Measurements from ENCODE around the gene PLEKHG3. TPM values are rescaled to one million over a fixed set of nuclear protein-coding genes. Genes with fewer than 3 reads are reported as not detected.

The PLEKHG3 gene
- total and polyA plus RNA-seq, 2 of the 4 experiments (the other 2 are of a cell fraction) = 8.2 to 8.4 TPM

DNA sequence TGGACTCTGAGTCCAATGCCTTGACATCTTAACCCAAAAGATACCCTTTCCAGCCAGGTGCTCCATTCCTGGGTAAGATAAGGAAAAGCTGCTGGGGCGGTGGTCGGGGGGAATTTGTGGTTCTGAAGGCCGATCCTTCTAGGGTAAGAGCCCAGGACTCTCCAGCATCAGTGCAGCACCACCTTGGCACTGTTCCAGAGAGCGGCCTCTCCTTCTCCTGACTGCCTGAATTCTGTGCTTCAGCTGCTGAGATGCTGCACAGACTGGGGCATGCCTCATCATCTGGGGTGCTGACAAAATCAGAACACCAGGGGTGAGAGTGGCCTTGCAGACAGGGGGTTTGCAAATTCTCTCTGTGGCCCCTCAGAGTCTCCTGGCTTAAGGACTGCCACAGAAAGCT lies 88.0 kb downstream of the PLEKHG3 start:
- Histone ChIP-seq H4K20me1 (ENCODE audit: insufficient read depth, low read length) (no peaks in the 10 kb centered on the region), H4K8ac (ENCODE audit: low read depth in 2 of 2, low read length in 2 of 2) (no peak overlapping the region), H2BK15ac (ENCODE audit: low read depth, low read length) (no peak overlapping the region), H3K9ac (ENCODE audit: low read depth, low read length) (no peak overlapping the region), H3K56ac (ENCODE audit: extremely low read depth, insufficient read depth, low read length) (no peak overlapping the region), H2BK5ac (ENCODE audit: low read depth, low read length, poor library complexity, severe bottlenecking) (no peak overlapping the region), H2AFZ (replicated peaks; ENCODE audit: low read length, poor library complexity) (no peak overlapping the region), H3K4me2 (ENCODE audit: low read depth, low read length) (no peak overlapping the region), H2AK5ac (ENCODE audit: low read depth, low read length) (no peak overlapping the region), H3K9me1 (ENCODE audit: insufficient read depth, low read length) (no peaks in the 10 kb centered on the region), H3K18ac (ENCODE audit: low read depth, low read length) (no peak overlapping the region), H4K91ac (ENCODE audit: insufficient read depth, low read depth, low read length) (no peak overlapping the region), H2AK9ac (replicated peaks; ENCODE audit: low read depth, low read length, poor library complexity) (no peak overlapping the region), H3K23ac (ENCODE audit: low read depth, low read length) (no peak overlapping the region), H3K4me3 (ENCODE audit: insufficient read depth, low read depth, low read length) (no peak overlapping the region), H3K4ac (ENCODE audit: low read depth, low read length) (no peak overlapping the region), H2BK120ac (ENCODE audit: low read depth, low read length) (no peak overlapping the region), H2BK20ac (ENCODE audit: low read depth, low read length) (no peak overlapping the region), H3K14ac (replicated peaks; ENCODE audit: low read depth, low read length) (no peak overlapping the region), H3K9me3 (ENCODE audit: control insufficient read depth, insufficient read depth, low read length) (no peaks in the 10 kb centered on the region), H4K5ac (ENCODE audit: low read depth, low read length) (no peak overlapping the region), H3K79me1 (ENCODE audit: low read depth in 1 of 2, low read length in 2 of 2) (no peaks in the 10 kb centered on the region), H3K36me3 (ENCODE audit: control insufficient read depth, insufficient read depth, low read length) (no peaks in the 10 kb centered on the region), H3K27me3 (ENCODE audit: control insufficient read depth, insufficient read depth, low read length) (peaks cover 20% of the 10 kb centered on the region), H3K27ac (ENCODE audit: insufficient read depth, low read length) (no peak overlapping the region), H3K4me1 (ENCODE audit: control insufficient read depth, insufficient read depth, low read length) (peaks cover 5% of the 10 kb centered on the region)
- dilution Hi-C loops (cut with HindIII; ENCODE audit: low sequenced_read_pairs, unreplicated experiment) (no loop called here), in situ Hi-C loops (cut with MboI; ENCODE audit: low sequenced_read_pairs) (no loop called here), intact Hi-C loops (cut with micrococcal nuclease) (no loop called here)
- DNase-seq (no peak), ATAC-seq (ENCODE audit: low read depth) (no peak)
- WGBS, 2 experiments (ENCODE audit: extremely low coverage in 2 of 2, insufficient read length in 1 of 2) = 42% methylated on average over 2 of the region's 4 CpGs; no CpG with 5 or more reads in 1 of the 2 experiments
- BruUV-seq (replicated peaks) = no TSS peak
- ChIA-PET CTCF (no interaction called here), POLR2A (ENCODE audit: unreplicated experiment) (no interaction called here)
- TF ChIP-seq, protein P1, sequence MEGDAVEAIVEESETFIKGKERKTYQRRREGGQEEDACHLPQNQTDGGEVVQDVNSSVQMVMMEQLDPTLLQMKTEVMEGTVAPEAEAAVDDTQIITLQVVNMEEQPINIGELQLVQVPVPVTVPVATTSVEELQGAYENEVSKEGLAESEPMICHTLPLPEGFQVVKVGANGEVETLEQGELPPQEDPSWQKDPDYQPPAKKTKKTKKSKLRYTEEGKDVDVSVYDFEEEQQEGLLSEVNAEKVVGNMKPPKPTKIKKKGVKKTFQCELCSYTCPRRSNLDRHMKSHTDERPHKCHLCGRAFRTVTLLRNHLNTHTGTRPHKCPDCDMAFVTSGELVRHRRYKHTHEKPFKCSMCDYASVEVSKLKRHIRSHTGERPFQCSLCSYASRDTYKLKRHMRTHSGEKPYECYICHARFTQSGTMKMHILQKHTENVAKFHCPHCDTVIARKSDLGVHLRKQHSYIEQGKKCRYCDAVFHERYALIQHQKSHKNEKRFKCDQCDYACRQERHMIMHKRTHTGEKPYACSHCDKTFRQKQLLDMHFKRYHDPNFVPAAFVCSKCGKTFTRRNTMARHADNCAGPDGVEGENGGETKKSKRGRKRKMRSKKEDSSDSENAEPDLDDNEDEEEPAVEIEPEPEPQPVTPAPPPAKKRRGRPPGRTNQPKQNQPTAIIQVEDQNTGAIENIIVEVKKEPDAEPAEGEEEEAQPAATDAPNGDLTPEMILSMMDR (conservative IDR thresholded peaks at IDR 0.05; ENCODE audit: low read depth, low read length) = no peak
- TF ChIP-seq MAFK (IDR thresholded peaks at IDR 0.05; ENCODE audit: low read depth, low read length) (no peak), CHD1 (IDR thresholded peaks at IDR 0.05; ENCODE audit: low read depth, low read length) (no peak), SMC3 (IDR thresholded peaks at IDR 0.05; ENCODE audit: low read depth, low read length) (no peak), POLR2A (IDR thresholded peaks at IDR 0.05; ENCODE audit: low read depth, low read length) (no peak), RAD21 (IDR thresholded peaks at IDR 0.05; ENCODE audit: low read length) (no peak), RCOR1 (IDR thresholded peaks at IDR 0.05; ENCODE audit: insufficient replicate concordance, low read length) (no peak), CEBPB (IDR thresholded peaks at IDR 0.05; ENCODE audit: low read depth, low read length) (no peak), RFX5 (IDR thresholded peaks at IDR 0.05; ENCODE audit: low read depth, low read length) (no peak), FOS (IDR thresholded peaks at IDR 0.05; ENCODE audit: low read depth, low read length) (no peak), MXI1 (IDR thresholded peaks at IDR 0.05; ENCODE audit: borderline replicate concordance, low read depth, low read length) (no peak), NFE2L2 (IDR thresholded peaks at IDR 0.05; ENCODE audit: low read depth, low read length) (no peak), BHLHE40 (IDR thresholded peaks at IDR 0.05; ENCODE audit: low read depth, low read length) (no peak), MAZ (IDR thresholded peaks at IDR 0.05; ENCODE audit: borderline replicate concordance, low read depth, low read length) (no peak)
- TF ChIP-seq, protein P2, sequence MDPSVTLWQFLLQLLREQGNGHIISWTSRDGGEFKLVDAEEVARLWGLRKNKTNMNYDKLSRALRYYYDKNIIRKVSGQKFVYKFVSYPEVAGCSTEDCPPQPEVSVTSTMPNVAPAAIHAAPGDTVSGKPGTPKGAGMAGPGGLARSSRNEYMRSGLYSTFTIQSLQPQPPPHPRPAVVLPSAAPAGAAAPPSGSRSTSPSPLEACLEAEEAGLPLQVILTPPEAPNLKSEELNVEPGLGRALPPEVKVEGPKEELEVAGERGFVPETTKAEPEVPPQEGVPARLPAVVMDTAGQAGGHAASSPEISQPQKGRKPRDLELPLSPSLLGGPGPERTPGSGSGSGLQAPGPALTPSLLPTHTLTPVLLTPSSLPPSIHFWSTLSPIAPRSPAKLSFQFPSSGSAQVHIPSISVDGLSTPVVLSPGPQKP (IDR thresholded peaks at IDR 0.05; ENCODE audit: borderline replicate concordance, low read depth, low read length) = no peak
- TF ChIP-seq, protein P3, sequence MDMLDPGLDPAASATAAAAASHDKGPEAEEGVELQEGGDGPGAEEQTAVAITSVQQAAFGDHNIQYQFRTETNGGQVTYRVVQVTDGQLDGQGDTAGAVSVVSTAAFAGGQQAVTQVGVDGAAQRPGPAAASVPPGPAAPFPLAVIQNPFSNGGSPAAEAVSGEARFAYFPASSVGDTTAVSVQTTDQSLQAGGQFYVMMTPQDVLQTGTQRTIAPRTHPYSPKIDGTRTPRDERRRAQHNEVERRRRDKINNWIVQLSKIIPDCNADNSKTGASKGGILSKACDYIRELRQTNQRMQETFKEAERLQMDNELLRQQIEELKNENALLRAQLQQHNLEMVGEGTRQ (IDR thresholded peaks at IDR 0.05; ENCODE audit: low read depth, low read length) = no peak
